GM23338 (cell line): ENCODE data around the gene CGREF1. TPM values are rescaled to one million over a fixed set of nuclear protein-coding genes. Genes with fewer than 3 reads are reported as not detected.

ENCODE experiments used
- ATAC-seq: fragments of 200-7000 bp; cut with Tn5 transposase; 3 replicates; pipeline ENCODE4 v1.9.1; 2020
- DNase-seq: peaks from one replicate; pipeline ENCODE4 v3.0.0-alpha.2; 2015; ENCODE audit warnings: low spot score
- H2AFZ ChIP-seq: fragments of 200-600 bp; sonication (generic); 2 replicates; pipeline ENCODE4 v1.8.0; 2016; ENCODE audit warnings: antibody characterized with exemption, mild to moderate bottlenecking, moderate library complexity
- H3F3A ChIP-seq: fragments of 200-600 bp; sonication (generic); replicated peaks from 2 replicates; pipeline ENCODE4 v1.8.0; 2017; ENCODE audit warnings: antibody characterized with exemption, mixed run types, low read depth
- H3K27ac ChIP-seq: fragments of 200-600 bp; sonication (generic); 2 replicates; pipeline ENCODE4 v1.6.1; 2016; ENCODE audit warnings: low read depth
- H3K27me3 ChIP-seq: fragments of 200-600 bp; sonication (generic); 2 replicates; pipeline ENCODE4 v1.8.0; 2016; ENCODE audit warnings: mild to moderate bottlenecking, mixed run types, moderate library complexity; ENCODE audit not compliant: insufficient read depth
- H3K36me3 ChIP-seq: fragments of 200-600 bp; sonication (generic); 2 replicates; pipeline ENCODE4 v1.8.0; 2016; ENCODE audit warnings: mild to moderate bottlenecking; ENCODE audit not compliant: insufficient read depth
- H3K4me1 ChIP-seq: fragments of 200-600 bp; sonication (generic); 2 replicates; pipeline ENCODE4 v1.8.0; 2016; ENCODE audit warnings: mild to moderate bottlenecking, moderate library complexity; ENCODE audit not compliant: insufficient read depth
- H3K4me2 ChIP-seq: fragments of 200-600 bp; sonication (generic); 2 replicates; pipeline ENCODE4 v1.7.1; 2017; ENCODE audit warnings: mixed run types
- H3K4me3 ChIP-seq: fragments of 200-600 bp; sonication (generic); 2 replicates; pipeline ENCODE4 v1.6.1; 2016; ENCODE audit warnings: mixed run types
- H3K79me2 ChIP-seq: fragments of 200-600 bp; sonication (generic); replicated peaks from 2 replicates; pipeline ENCODE4 v1.8.0; 2017; ENCODE audit warnings: mild to moderate bottlenecking; ENCODE audit not compliant: insufficient read depth
- H3K9me2 ChIP-seq: fragments of 200-600 bp; sonication (generic); 2 replicates; pipeline ENCODE4 v1.8.0; 2017; ENCODE audit not compliant: insufficient read depth
- H4K20me1 ChIP-seq: fragments of 200-600 bp; sonication (generic); replicated peaks from 2 replicates; pipeline ENCODE4 v1.8.0; 2017; ENCODE audit warnings: mild to moderate bottlenecking; ENCODE audit not compliant: insufficient read depth
- H3K27ac Mint-ChIP-seq: 2 replicates; pipeline ENCODE4 v1.8.0; 2020; ENCODE audit warnings: inconsistent platforms, mild to moderate bottlenecking, moderate library complexity, mixed read lengths
- H3K27me3 Mint-ChIP-seq: 3 replicates; pipeline ENCODE4 v1.8.0; 2022; ENCODE audit warnings: low read depth, mild to moderate bottlenecking, moderate library complexity, mixed read lengths, inconsistent platforms; ENCODE audit not compliant: insufficient read depth, poor library complexity
- H3K36me3 Mint-ChIP-seq: 3 replicates; pipeline ENCODE4 v1.8.0; 2021; ENCODE audit warnings: low read depth, mild to moderate bottlenecking, inconsistent platforms, moderate library complexity, mixed read lengths
- H3K4me1 Mint-ChIP-seq: 3 replicates; pipeline ENCODE4 v1.8.0; 2020; ENCODE audit warnings: mild to moderate bottlenecking, inconsistent platforms, mixed read lengths
- H3K4me3 Mint-ChIP-seq: 3 replicates; pipeline ENCODE4 v1.8.0; 2021; ENCODE audit warnings: moderate library complexity, mild to moderate bottlenecking, inconsistent platforms, mixed read lengths
- H3K9me3 Mint-ChIP-seq: 3 replicates; pipeline ENCODE4 v1.8.0; 2020; ENCODE audit warnings: moderate library complexity, mild to moderate bottlenecking, inconsistent platforms, mixed read lengths
- POLR2AphosphoS5 ChIP-seq: IDR thresholded peaks from 2 replicates; pipeline ENCODE4 v1.6.1; 2016; ENCODE audit warnings: antibody characterized with exemption, low read depth
- ZNF331 ChIP-seq: fragments of 250-450 bp; sonication (Bioruptor Pico); IDR thresholded peaks from 2 replicates; pipeline ENCODE4 v1.5.0; 2020; ENCODE audit warnings: low read depth, mild to moderate bottlenecking, moderate library complexity
- polyA plus RNA-seq: library from polyadenylated mRNA; unstranded; fragments of >200 nt; fragmentation: Nextera tagmentation; extraction: Ambion mirVana; gene quantifications from 2 replicates; pipeline ENCODE4 v1.2.1, GENCODE V29; 2016
- total RNA-seq: library from RNA; depleted of rRNA; stranded (reverse); fragments of >200 nt; shearing (Covaris generic); gene quantifications from 2 replicates; pipeline ENCODE4 v1.2.3, GENCODE V29; 2014
- TF ChIP-seq, protein P1 (sequence below): IDR thresholded peaks from 2 replicates; pipeline ENCODE4 v1.6.1; 2016; ENCODE audit warnings: antibody characterized with exemption
- TF ChIP-seq, protein P2 (sequence below): fragments of 250-450 bp; sonication (Bioruptor Pico); IDR thresholded peaks from 2 replicates; pipeline ENCODE4 v1.5.0; 2020; ENCODE audit warnings: mild to moderate bottlenecking, moderate library complexity

Gene CGREF1
- total and polyA plus RNA-seq, 2 experiments from 2014 or later: 4.1 to 4.5 TPM

DNA sequence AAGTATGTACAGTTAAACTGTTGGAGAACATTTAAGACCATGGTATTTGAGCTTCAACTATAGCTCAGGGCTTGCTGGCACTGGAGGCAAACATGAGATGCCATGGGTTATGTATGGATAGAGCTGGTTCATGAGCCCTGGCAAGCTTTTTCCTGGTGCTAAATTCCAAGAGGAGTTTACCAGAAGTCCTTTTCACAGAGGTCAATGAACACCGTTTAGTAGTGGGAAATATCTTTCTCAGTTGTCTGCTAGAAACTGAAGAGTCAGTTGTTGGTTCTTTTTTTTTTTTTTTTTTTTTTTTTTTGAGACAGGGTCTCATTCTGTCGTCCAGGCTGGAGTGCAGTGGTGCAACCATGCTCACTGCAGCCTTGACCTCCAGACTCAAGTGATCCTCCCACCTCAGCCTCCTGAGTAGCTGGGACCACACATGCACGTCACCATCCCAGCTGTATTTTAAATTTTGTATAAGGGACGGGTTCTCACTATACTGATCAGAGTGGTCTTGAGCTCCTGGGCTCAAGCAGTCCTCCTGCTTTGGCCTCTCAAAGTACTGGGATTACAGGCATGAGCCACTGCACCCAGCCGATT, 31.0 kb downstream of the CGREF1 start:
- peaks cover 25% of the 10 kb centered on the region for H3K4me1 Mint-ChIP-seq
- H3K27ac Mint-ChIP-seq: no peak overlapping the region
- H3K4me3 Mint-ChIP-seq: peak overlapping the region; percentile 82
- H3K27me3 Mint-ChIP-seq: peaks cover 28% of the 10 kb centered on the region
- Histone ChIP-seq H4K20me1 (no peaks in the 10 kb centered on the region; the same call in 1 of the 2 replicates), H3K27ac (no peak overlapping the region), H3K36me3 (no peaks in the 10 kb centered on the region), H3F3A (peaks cover 8% of the 10 kb centered on the region; the same call in 1 of the 2 replicates), H3K9me2 (no peaks in the 10 kb centered on the region), H3K4me2 (peak overlapping the region; percentile 95), H3K4me3 (peak overlapping the region; percentile 87), H3K4me1 (peaks cover 10% of the 10 kb centered on the region), H3K79me2 (no peaks in the 10 kb centered on the region), H3K27me3 (peaks cover 16% of the 10 kb centered on the region), H2AFZ (peak overlapping the region; percentile 96; the same call in 1 of the 2 replicates)
- no peaks in the 10 kb centered on the region for H3K36me3 Mint-ChIP-seq
- DNase-seq (no peak), ATAC-seq (no peak)
- TF ChIP-seq, protein P1, sequence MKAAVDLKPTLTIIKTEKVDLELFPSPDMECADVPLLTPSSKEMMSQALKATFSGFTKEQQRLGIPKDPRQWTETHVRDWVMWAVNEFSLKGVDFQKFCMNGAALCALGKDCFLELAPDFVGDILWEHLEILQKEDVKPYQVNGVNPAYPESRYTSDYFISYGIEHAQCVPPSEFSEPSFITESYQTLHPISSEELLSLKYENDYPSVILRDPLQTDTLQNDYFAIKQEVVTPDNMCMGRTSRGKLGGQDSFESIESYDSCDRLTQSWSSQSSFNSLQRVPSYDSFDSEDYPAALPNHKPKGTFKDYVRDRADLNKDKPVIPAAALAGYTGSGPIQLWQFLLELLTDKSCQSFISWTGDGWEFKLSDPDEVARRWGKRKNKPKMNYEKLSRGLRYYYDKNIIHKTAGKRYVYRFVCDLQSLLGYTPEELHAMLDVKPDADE: no peak
- no peaks in the 10 kb centered on the region; the same call in 2 of the 3 replicates for H3K9me3 Mint-ChIP-seq

DNA sequence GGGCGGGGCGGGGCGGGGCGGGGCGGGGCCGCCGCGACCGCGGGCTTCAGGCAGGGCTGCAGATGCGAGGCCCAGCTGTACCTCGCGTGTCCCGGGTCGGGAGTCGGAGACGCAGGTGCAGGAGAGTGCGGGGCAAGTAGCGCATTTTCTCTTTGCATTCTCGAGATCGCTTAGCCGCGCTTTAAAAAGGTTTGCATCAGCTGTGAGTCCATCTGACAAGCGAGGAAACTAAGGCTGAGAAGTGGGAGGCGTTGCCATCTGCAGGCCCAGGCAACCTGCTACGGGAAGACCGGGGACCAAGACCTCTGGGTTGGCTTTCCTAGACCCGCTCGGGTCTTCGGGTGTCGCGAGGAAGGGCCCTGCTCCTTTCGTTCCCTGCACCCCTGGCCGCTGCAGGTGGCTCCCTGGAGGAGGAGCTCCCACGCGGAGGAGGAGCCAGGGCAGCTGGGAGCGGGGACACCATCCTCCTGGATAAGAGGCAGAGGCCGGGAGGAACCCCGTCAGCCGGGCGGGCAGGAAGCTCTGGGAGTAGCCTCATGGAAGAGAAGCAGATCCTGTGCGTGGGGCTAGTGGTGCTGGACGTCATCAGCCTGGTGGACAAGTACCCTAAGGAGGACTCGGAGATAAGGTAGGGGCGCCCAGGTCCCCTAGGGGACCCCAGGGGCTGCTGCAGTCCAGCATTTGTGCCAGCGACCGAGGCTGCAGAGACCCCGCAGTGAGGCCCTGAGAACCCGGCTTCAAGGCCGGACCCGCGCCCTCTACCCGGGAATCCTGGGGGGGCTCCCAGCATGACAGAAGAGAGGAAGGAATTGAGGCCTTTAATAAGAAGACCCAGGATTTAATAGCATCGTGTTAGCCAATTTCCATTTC, 32.0 kb downstream of the CGREF1 start, which contains the start of gene KHK:
Gene KHK (plus strand): TSS at position 49 of the 870 bp plus-strand sequence. CDS start 488 bp downstream, at position 537.
- H3K27ac Mint-ChIP-seq: no peak within 1 kb of the TSS
- Histone ChIP-seq H3K79me2 (no peaks in the 10 kb centered on the region), H3K4me1 (peaks cover 10% of the 10 kb centered on the region), H3K9me2 (no peaks in the 10 kb centered on the region), H2AFZ (peak within 1 kb of the TSS; percentile 99), H3K4me3 (peak within 1 kb of the TSS; percentile 87), H3K36me3 (no peaks in the 10 kb centered on the region), H3K27me3 (peaks cover 16% of the 10 kb centered on the region), H4K20me1 (no peaks in the 10 kb centered on the region; the same call in 1 of the 2 replicates), H3F3A (peaks cover 8% of the 10 kb centered on the region; the same call in 1 of the 2 replicates), H3K27ac (no peak within 1 kb of the TSS), H3K4me2 (peak within 1 kb of the TSS; percentile 95)
- TF ChIP-seq, protein P2, sequence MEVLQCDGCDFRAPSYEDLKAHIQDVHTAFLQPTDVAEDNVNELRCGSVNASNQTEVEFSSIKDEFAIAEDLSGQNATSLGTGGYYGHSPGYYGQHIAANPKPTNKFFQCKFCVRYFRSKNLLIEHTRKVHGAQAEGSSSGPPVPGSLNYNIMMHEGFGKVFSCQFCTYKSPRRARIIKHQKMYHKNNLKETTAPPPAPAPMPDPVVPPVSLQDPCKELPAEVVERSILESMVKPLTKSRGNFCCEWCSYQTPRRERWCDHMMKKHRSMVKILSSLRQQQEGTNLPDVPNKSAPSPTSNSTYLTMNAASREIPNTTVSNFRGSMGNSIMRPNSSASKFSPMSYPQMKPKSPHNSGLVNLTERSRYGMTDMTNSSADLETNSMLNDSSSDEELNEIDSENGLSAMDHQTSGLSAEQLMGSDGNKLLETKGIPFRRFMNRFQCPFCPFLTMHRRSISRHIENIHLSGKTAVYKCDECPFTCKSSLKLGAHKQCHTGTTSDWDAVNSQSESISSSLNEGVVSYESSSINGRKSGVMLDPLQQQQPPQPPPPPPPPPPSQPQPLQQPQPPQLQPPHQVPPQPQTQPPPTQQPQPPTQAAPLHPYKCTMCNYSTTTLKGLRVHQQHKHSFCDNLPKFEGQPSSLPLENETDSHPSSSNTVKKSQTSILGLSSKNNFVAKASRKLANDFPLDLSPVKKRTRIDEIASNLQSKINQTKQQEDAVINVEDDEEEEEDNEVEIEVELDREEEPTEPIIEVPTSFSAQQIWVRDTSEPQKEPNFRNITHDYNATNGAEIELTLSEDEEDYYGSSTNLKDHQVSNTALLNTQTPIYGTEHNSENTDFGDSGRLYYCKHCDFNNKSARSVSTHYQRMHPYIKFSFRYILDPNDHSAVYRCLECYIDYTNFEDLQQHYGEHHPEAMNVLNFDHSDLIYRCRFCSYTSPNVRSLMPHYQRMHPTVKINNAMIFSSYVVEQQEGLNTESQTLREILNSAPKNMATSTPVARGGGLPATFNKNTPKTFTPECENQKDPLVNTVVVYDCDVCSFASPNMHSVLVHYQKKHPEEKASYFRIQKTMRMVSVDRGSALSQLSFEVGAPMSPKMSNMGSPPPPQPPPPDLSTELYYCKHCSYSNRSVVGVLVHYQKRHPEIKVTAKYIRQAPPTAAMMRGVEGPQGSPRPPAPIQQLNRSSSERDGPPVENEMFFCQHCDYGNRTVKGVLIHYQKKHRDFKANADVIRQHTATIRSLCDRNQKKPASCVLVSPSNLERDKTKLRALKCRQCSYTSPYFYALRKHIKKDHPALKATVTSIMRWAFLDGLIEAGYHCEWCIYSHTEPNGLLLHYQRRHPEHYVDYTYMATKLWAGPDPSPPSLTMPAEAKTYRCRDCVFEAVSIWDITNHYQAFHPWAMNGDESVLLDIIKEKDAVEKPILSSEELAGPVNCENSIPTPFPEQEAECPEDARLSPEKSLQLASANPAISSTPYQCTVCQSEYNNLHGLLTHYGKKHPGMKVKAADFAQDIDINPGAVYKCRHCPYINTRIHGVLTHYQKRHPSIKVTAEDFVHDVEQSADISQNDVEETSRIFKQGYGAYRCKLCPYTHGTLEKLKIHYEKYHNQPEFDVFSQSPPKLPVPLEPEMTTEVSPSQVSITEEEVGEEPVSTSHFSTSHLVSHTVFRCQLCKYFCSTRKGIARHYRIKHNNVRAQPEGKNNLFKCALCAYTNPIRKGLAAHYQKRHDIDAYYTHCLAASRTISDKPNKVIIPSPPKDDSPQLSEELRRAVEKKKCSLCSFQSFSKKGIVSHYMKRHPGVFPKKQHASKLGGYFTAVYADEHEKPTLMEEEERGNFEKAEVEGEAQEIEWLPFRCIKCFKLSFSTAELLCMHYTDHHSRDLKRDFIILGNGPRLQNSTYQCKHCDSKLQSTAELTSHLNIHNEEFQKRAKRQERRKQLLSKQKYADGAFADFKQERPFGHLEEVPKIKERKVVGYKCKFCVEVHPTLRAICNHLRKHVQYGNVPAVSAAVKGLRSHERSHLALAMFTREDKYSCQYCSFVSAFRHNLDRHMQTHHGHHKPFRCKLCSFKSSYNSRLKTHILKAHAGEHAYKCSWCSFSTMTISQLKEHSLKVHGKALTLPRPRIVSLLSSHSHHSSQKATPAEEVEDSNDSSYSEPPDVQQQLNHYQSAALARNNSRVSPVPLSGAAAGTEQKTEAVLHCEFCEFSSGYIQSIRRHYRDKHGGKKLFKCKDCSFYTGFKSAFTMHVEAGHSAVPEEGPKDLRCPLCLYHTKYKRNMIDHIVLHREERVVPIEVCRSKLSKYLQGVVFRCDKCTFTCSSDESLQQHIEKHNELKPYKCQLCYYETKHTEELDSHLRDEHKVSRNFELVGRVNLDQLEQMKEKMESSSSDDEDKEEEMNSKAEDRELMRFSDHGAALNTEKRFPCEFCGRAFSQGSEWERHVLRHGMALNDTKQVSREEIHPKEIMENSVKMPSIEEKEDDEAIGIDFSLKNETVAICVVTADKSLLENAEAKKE (CRISPR knock-in tag): no peak
- TF ChIP-seq ZNF331 (CRISPR knock-in tag) (no peak), POLR2AphosphoS5 (peak; percentile 57)
- TF ChIP-seq, protein P1: no peak
- H3K27me3 Mint-ChIP-seq: peaks cover 25% of the 10 kb centered on the region
- no peaks in the 10 kb centered on the region for H3K36me3 Mint-ChIP-seq
- ATAC-seq: peak; percentile 51
- H3K9me3 Mint-ChIP-seq: no peaks in the 10 kb centered on the region; the same call in 2 of the 3 replicates
- DNase-seq: peak; percentile 71
- H3K4me3 Mint-ChIP-seq: peak within 1 kb of the TSS; percentile 82
- peaks cover 25% of the 10 kb centered on the region for H3K4me1 Mint-ChIP-seq
